ENCODE results near the gene B3GALNT2.

B3GALNT2 gene

GRCh38 chr1:235416662-235417049, 87.6 kb downstream of the B3GALNT2 start:
- H3K27ac ChIP-seq = no peak overlapping the region
- TF ChIP-seq CTCF (IDR thresholded peaks at IDR 0.05) (no peak), ZFX (IDR thresholded peaks at IDR 0.05; ENCODE audit: borderline replicate concordance) (no peak)

GRCh38 chr1:235415008-235415904, 89.0 kb downstream of the B3GALNT2 start:
- no peak overlapping the region for H3K27ac ChIP-seq
- TF ChIP-seq CTCF (IDR thresholded peaks at IDR 0.05) (peak; percentile 96), ZFX (IDR thresholded peaks at IDR 0.05; ENCODE audit: borderline replicate concordance) (no peak)

GRCh38 chr1:235411489-235412486, 92.5 kb downstream of the B3GALNT2 start:
- TF ChIP-seq CTCF (IDR thresholded peaks at IDR 0.05) (no peak), ZFX (IDR thresholded peaks at IDR 0.05; ENCODE audit: borderline replicate concordance) (no peak)
- H3K27ac ChIP-seq = 0 out of 2 replicates have a peak overlapping the region, but pooled peaks have one; percentile 15

- H3K27ac ChIP-seq = no peak overlapping the region
- no peak for TF ChIP-seq ZFX (IDR thresholded peaks at IDR 0.05; ENCODE audit: borderline replicate concordance)
- TF ChIP-seq CTCF (IDR thresholded peaks at IDR 0.05) = no peak
Measured at GRCh38 chr1:235410467-235410866, 93.8 kb downstream of the B3GALNT2 start.

- H3K27ac ChIP-seq = peak overlapping the region; percentile 46
Measured at GRCh38 chr1:235409042-235409820, 95.0 kb downstream of the B3GALNT2 start.

More at GRCh38 chr1:235409042-235409820, 95.0 kb downstream of the B3GALNT2 start:
- TF ChIP-seq ZFX (IDR thresholded peaks at IDR 0.05; ENCODE audit: borderline replicate concordance) (no peak), CTCF (IDR thresholded peaks at IDR 0.05) (no peak)
